H9 (cell line): ENCODE results near the gene ATP8A2. TPM values are rescaled to one million over a fixed set of nuclear protein-coding genes. Genes with fewer than 3 reads are reported as not detected.

Experiments used
- DNase-seq: peaks from one replicate; pipeline ENCODE4 v3.0.0-alpha.2; 2017
- H2AFZ ChIP-seq: one replicate; pipeline ENCODE4 v1.6.1; 2013; ENCODE audit warnings: mild to moderate bottlenecking, low read length, control low read depth, moderate library complexity
- H2AK5ac ChIP-seq: 2 replicates; pipeline ENCODE4 v1.6.1; 2013; ENCODE audit warnings: low read length, control low read depth, mixed read lengths; ENCODE audit not compliant: insufficient read length
- H2BK120ac ChIP-seq: one replicate; pipeline ENCODE4 v1.6.1; 2013; ENCODE audit warnings: low read depth, mild to moderate bottlenecking, low read length, control low read depth, inconsistent platforms; ENCODE audit not compliant: poor library complexity, severe bottlenecking
- H2BK12ac ChIP-seq: 2 replicates; pipeline ENCODE4 v1.6.1; 2013; ENCODE audit warnings: low read length, control low read depth, mixed read lengths, low read depth; ENCODE audit not compliant: insufficient read length
- H2BK15ac ChIP-seq: 2 replicates; pipeline ENCODE4 v1.6.1; 2013; ENCODE audit warnings: low read depth, low read length, control low read depth
- H2BK20ac ChIP-seq: one replicate; pipeline ENCODE4 v1.6.1; 2013; ENCODE audit warnings: low read depth, mild to moderate bottlenecking, low read length, control low read depth, inconsistent platforms; ENCODE audit not compliant: poor library complexity, severe bottlenecking
- H2BK5ac ChIP-seq: 2 replicates; pipeline ENCODE4 v1.6.1; 2013; ENCODE audit warnings: low read length, control low read depth, mixed read lengths; ENCODE audit not compliant: insufficient read length
- H3K14ac ChIP-seq: 2 replicates; pipeline ENCODE4 v1.6.1; 2013; ENCODE audit warnings: low read length, control low read depth; ENCODE audit not compliant: insufficient read depth
- H3K18ac ChIP-seq: 2 replicates; pipeline ENCODE4 v1.6.1; 2013; ENCODE audit warnings: low read depth, mild to moderate bottlenecking, mixed read lengths, low read length, control low read depth; ENCODE audit not compliant: insufficient read length
- H3K23ac ChIP-seq: 2 replicates; pipeline ENCODE4 v1.6.1; 2013; ENCODE audit warnings: low read length, control low read depth, mixed read lengths, low read depth; ENCODE audit not compliant: insufficient read length
- H3K23me2 ChIP-seq: 2 replicates; pipeline ENCODE4 v1.6.1; 2013; ENCODE audit warnings: low read depth, mild to moderate bottlenecking, mixed read lengths, low read length, control low read depth; ENCODE audit not compliant: insufficient read length, poor library complexity, severe bottlenecking
- H3K27ac ChIP-seq: 2 replicates; pipeline ENCODE4 v1.5.1; 2013; ENCODE audit warnings: low read length, control low read depth, mixed read lengths, low read depth; ENCODE audit not compliant: insufficient read length
- H3K27me3 ChIP-seq: 2 replicates; pipeline ENCODE4 v1.6.1; 2013; ENCODE audit warnings: low read length, control low read depth, inconsistent platforms; ENCODE audit not compliant: insufficient read depth
- H3K4ac ChIP-seq: 2 replicates; pipeline ENCODE4 v1.6.1; 2013; ENCODE audit warnings: low read depth, mild to moderate bottlenecking, control low read depth, inconsistent platforms, low read length, moderate library complexity
- H3K4me1 ChIP-seq: 2 replicates; pipeline ENCODE4 v1.6.1; 2013; ENCODE audit warnings: low read length, control low read depth, inconsistent platforms; ENCODE audit not compliant: insufficient read depth
- H3K4me2 ChIP-seq: 2 replicates; pipeline ENCODE4 v1.6.1; 2013; ENCODE audit warnings: low read length, control low read depth, mixed read lengths; ENCODE audit not compliant: insufficient read length, insufficient read depth
- H3K56ac ChIP-seq: 2 replicates; pipeline ENCODE4 v1.6.1; 2013; ENCODE audit warnings: low read depth, mild to moderate bottlenecking, mixed read lengths, low read length, control low read depth; ENCODE audit not compliant: insufficient read length
- H3K79me1 ChIP-seq: 2 replicates; pipeline ENCODE4 v1.6.1; 2013; ENCODE audit warnings: low read depth, mild to moderate bottlenecking, moderate library complexity, low read length, control low read depth, inconsistent platforms; ENCODE audit not compliant: insufficient read depth, poor library complexity, severe bottlenecking
- H3K79me2 ChIP-seq: 2 replicates; pipeline ENCODE4 v1.6.1; 2013; ENCODE audit warnings: low read length, control low read depth, inconsistent platforms; ENCODE audit not compliant: insufficient read depth
- H3K9ac ChIP-seq: 2 replicates; pipeline ENCODE4 v1.6.1; 2013; ENCODE audit warnings: low read length, control low read depth, mixed read lengths; ENCODE audit not compliant: insufficient read length; ENCODE audit errors: extremely low read depth
- H3K9me3 ChIP-seq: one replicate; pipeline ENCODE4 v1.6.1; 2013; ENCODE audit warnings: low read depth, low read length, inconsistent platforms; ENCODE audit not compliant: control insufficient read depth
- H3T11ph ChIP-seq: one replicate; pipeline ENCODE4 v1.6.1; 2013; ENCODE audit warnings: mild to moderate bottlenecking, low read length, control low read depth, inconsistent platforms
- H4K20me1 ChIP-seq: one replicate; pipeline ENCODE4 v1.6.1; 2013; ENCODE audit not compliant: control insufficient read depth, insufficient read length, insufficient read depth
- H4K5ac ChIP-seq: 2 replicates; pipeline ENCODE4 v1.6.1; 2013; ENCODE audit warnings: low read depth, mild to moderate bottlenecking, mixed read lengths, low read length, control low read depth; ENCODE audit not compliant: insufficient read length
- H4K8ac ChIP-seq: replicated peaks from 2 replicates; pipeline ENCODE4 v1.6.1; 2013; ENCODE audit warnings: low read length, control low read depth, mixed read lengths, low read depth; ENCODE audit not compliant: insufficient read length
- H4K91ac ChIP-seq: 2 replicates; pipeline ENCODE4 v1.6.1; 2013; ENCODE audit warnings: low read depth, mild to moderate bottlenecking, moderate library complexity, mixed read lengths, low read length, control low read depth; ENCODE audit not compliant: insufficient read length
- H3K27ac Mint-ChIP-seq, 3 experiments: 2 replicates in 2 of 3; 3 replicates in 1 of 3; pipeline ENCODE4 v1.8.0; 2020 to 2021; ENCODE audit warnings: mixed read lengths in 3 of 3, mild to moderate bottlenecking in 1 of 3, moderate library complexity in 1 of 3
- H3K27me3 Mint-ChIP-seq: 2 replicates; pipeline ENCODE4 v1.8.0; 2021; ENCODE audit warnings: low read depth, mild to moderate bottlenecking, moderate library complexity, mixed read lengths
- H3K36me3 Mint-ChIP-seq, 3 experiments: 2 replicates in 2 of 3; 3 replicates in 1 of 3; pipeline ENCODE4 v1.8.0; 2020 to 2021; ENCODE audit warnings: low read depth in 3 of 3, mixed read lengths in 3 of 3; ENCODE audit not compliant: insufficient read depth in 1 of 3
- H3K4me1 Mint-ChIP-seq, 2 experiments: 2 replicates each; pipeline ENCODE4 v1.8.0; 2020; ENCODE audit warnings: mixed read lengths in 2 of 2
- H3K4me3 Mint-ChIP-seq, 2 experiments: 2 replicates in 1 of 2; 3 replicates in 1 of 2; pipeline ENCODE4 v1.8.0; 2020 to 2021; ENCODE audit warnings: mild to moderate bottlenecking in 2 of 2, mixed read lengths in 2 of 2, moderate library complexity in 1 of 2
- H3K9me3 Mint-ChIP-seq, 2 experiments: 2 replicates in 1 of 2; 3 replicates in 1 of 2; pipeline ENCODE4 v1.8.0; 2020; ENCODE audit warnings: mild to moderate bottlenecking in 2 of 2, mixed read lengths in 2 of 2, moderate library complexity in 1 of 2
- CTCF ChIP-seq: fragments of 200-600 bp; sonication (generic); conservative IDR thresholded peaks from 3 replicates; pipeline ENCODE4 v1.8.0; 2021; ENCODE audit warnings: antibody characterized with exemption, mild to moderate bottlenecking
- WGBS: extraction: QIAGEN DNeasy Blood & Tissue Kit; methylation state at CpG from one replicate; pipeline ENCODE4 v1.1.7; 2013; ENCODE audit warnings: missing lambda C conversion rate, low lambda C conversion rate, mixed read lengths; ENCODE audit not compliant: insufficient read length; ENCODE audit errors: extremely low coverage; 5-methylcytosine and 5-hydroxymethylcytosine counted together
- total RNA-seq: library from RNA; stranded (reverse); gene quantifications from 2 replicates; pipeline ENCODE4 v1.2.1, GENCODE V29; 2021

The ATP8A2 gene
- total RNA-seq, 1 experiment from 2014 or later = 18.2 TPM

GRCh38 chr13:25686831-25687470 lies 315.2 kb downstream of the ATP8A2 start:
- Histone ChIP-seq H3T11ph (no peak overlapping the region), H2BK15ac (no peak overlapping the region), H4K5ac (no peak overlapping the region), H3K79me1 (no peaks in the 10 kb centered on the region), H2AFZ (no peak overlapping the region), H2BK12ac (no peak overlapping the region), H2BK20ac (no peak overlapping the region), H3K4me1 (no peaks in the 10 kb centered on the region), H4K8ac (no peak overlapping the region), H3K4ac (no peak overlapping the region), H3K9ac (no peak overlapping the region), H2BK5ac (no peak overlapping the region), H3K27me3 (no peaks in the 10 kb centered on the region), H3K9me3 (no peaks in the 10 kb centered on the region), H3K23me2 (no peaks in the 10 kb centered on the region), H2AK5ac (no peak overlapping the region), H3K27ac (no peak overlapping the region), H3K14ac (no peak overlapping the region), H3K18ac (no peak overlapping the region), H4K20me1 (no peaks in the 10 kb centered on the region), H4K91ac (no peak overlapping the region), H3K56ac (no peak overlapping the region), H2BK120ac (no peak overlapping the region), H3K79me2 (no peaks in the 10 kb centered on the region), H3K4me2 (no peak overlapping the region), H3K23ac (no peak overlapping the region)
- Mint-ChIP-seq H3K9me3 (no peaks in the 10 kb centered on the region), H3K4me1 (peaks cover 3% of the 10 kb centered on the region in 2 experiments), H3K27me3 (no peaks in the 10 kb centered on the region), H3K36me3 (no peaks in the 10 kb centered on the region), H3K4me3 (no peak overlapping the region), H3K27ac (no peak overlapping the region; a peak in 2 of 7 replicates)
- no CpG with 5 or more reads among the region's 9 CpGs for WGBS
- no peak for TF ChIP-seq CTCF
- DNase-seq = no peak
